DOHH2 (cell line): ENCODE measurements around the gene CCDC12.

Source experiments
- H3F3A ChIP-seq: fragments of 200-600 bp; sonication (generic), shearing (Covaris generic); 2 replicates; pipeline ENCODE4 v1.6.0; 2016; ENCODE audit warnings: antibody characterized with exemption, mild to moderate bottlenecking; ENCODE audit not compliant: control insufficient read depth, insufficient read depth
- H3K27ac ChIP-seq: fragments of 200-600 bp; sonication (generic); 2 replicates; pipeline ENCODE4 v1.5.1; 2014; ENCODE audit warnings: low read depth, mild to moderate bottlenecking, low read length, moderate library complexity
- H3K27me3 ChIP-seq: fragments of 200-600 bp; sonication (generic); 2 replicates; pipeline ENCODE4 v1.6.1; 2014; ENCODE audit warnings: mild to moderate bottlenecking, low read length, mixed read lengths; ENCODE audit not compliant: control insufficient read depth
- H3K36me3 ChIP-seq: fragments of 200-600 bp; sonication (generic); 2 replicates; pipeline ENCODE4 v1.6.1; 2014; ENCODE audit warnings: mild to moderate bottlenecking, low read length, moderate library complexity, mixed read lengths; ENCODE audit not compliant: control insufficient read depth
- H3K4me1 ChIP-seq: fragments of 200-600 bp; sonication (generic); 2 replicates; pipeline ENCODE4 v1.6.1; 2014; ENCODE audit warnings: mild to moderate bottlenecking, low read length, mixed read lengths; ENCODE audit not compliant: control insufficient read depth
- H3K4me2 ChIP-seq: fragments of 200-600 bp; sonication (generic); 2 replicates; pipeline ENCODE4 v1.6.0; 2014; ENCODE audit warnings: mild to moderate bottlenecking, low read length, moderate library complexity
- H3K4me3 ChIP-seq: fragments of 200-600 bp; sonication (generic); 2 replicates; pipeline ENCODE4 v1.5.1; 2014; ENCODE audit warnings: mild to moderate bottlenecking, low read length, mixed read lengths
- H3K79me2 ChIP-seq: fragments of 200-600 bp; sonication (generic); 2 replicates; pipeline ENCODE4 v1.6.1; 2014; ENCODE audit warnings: mild to moderate bottlenecking, low read length, mixed read lengths; ENCODE audit not compliant: control insufficient read depth
- H3K9me2 ChIP-seq: fragments of 200-600 bp; sonication (generic); replicated peaks from 2 replicates; pipeline ENCODE4 v1.6.1; 2014; ENCODE audit warnings: mild to moderate bottlenecking, low read length, mixed read lengths; ENCODE audit not compliant: control insufficient read depth
- H3K9me3 ChIP-seq: fragments of 200-600 bp; sonication (generic); 2 replicates; pipeline ENCODE4 v1.6.1; 2014; ENCODE audit warnings: antibody characterized with exemption, low read length, mixed read lengths; ENCODE audit not compliant: control insufficient read depth, insufficient read depth
- H4K20me1 ChIP-seq: fragments of 200-600 bp; sonication (generic); 2 replicates; pipeline ENCODE4 v1.6.0; 2014; ENCODE audit warnings: low read depth, mild to moderate bottlenecking, antibody characterized with exemption, low read length, moderate library complexity; ENCODE audit not compliant: control insufficient read depth, insufficient read depth
- CTCF ChIP-seq: fragments of 200-600 bp; sonication (generic); IDR thresholded peaks from one replicate; pipeline ENCODE4 v1.5.1; 2014; ENCODE audit warnings: antibody characterized with exemption, mild to moderate bottlenecking, low read depth, low read length; ENCODE audit not compliant: poor library complexity, severe bottlenecking
- EZH2phosphoT487 ChIP-seq: fragments of 200-600 bp; sonication (generic); IDR thresholded peaks from 2 replicates; pipeline ENCODE4 v1.6.1; 2017; ENCODE audit warnings: borderline replicate concordance, mild to moderate bottlenecking, antibody characterized with exemption, low read length, moderate library complexity, mixed read lengths

Gene CCDC12

GRCh38 chr3:46992231-46992630, 15.7 kb upstream of the CCDC12 start:
- Histone ChIP-seq H3K27me3 (no peaks in the 10 kb centered on the region), H3K27ac (no peak overlapping the region), H3F3A (0 out of 2 replicates have a peak, but pooled peaks cover 2% of the 10 kb centered on the region), H3K36me3 (no peaks in the 10 kb centered on the region; the same call in 1 of the 2 replicates), H3K79me2 (no peaks in the 10 kb centered on the region; the same call in 1 of the 2 replicates), H3K4me3 (no peak overlapping the region), H3K9me3 (no peaks in the 10 kb centered on the region), H3K4me1 (peaks cover 16% of the 10 kb centered on the region), H3K4me2 (no peak overlapping the region), H3K9me2 (no peaks in the 10 kb centered on the region), H4K20me1 (0 out of 2 replicates have a peak, but pooled peaks cover 4% of the 10 kb centered on the region)
- TF ChIP-seq CTCF (no peak), EZH2phosphoT487 (no peak)

- peaks cover 23% of the 10 kb centered on the region for H3K4me1 ChIP-seq
- H3K4me3 ChIP-seq, result no peak overlapping the region
- peaks cover 5% of the 10 kb centered on the region for H3K79me2 ChIP-seq
- no peak overlapping the region for H3K27ac ChIP-seq
- 0 out of 2 replicates have a peak, but pooled peaks cover 2% of the 10 kb centered on the region for H3F3A ChIP-seq
- no peaks in the 10 kb centered on the region for H3K9me2 ChIP-seq
- no peaks in the 10 kb centered on the region for H3K9me3 ChIP-seq
- no peak for TF ChIP-seq EZH2phosphoT487
- TF ChIP-seq CTCF, result no peak
- no peak overlapping the region for H3K4me2 ChIP-seq
- no peaks in the 10 kb centered on the region; the same call in 1 of the 2 replicates for H3K36me3 ChIP-seq
- 0 out of 2 replicates have a peak, but pooled peaks cover 4% of the 10 kb centered on the region for H4K20me1 ChIP-seq
- no peaks in the 10 kb centered on the region for H3K27me3 ChIP-seq
Observed at GRCh38 chr3:46991406-46992165, 15.0 kb upstream of the CCDC12 start.

- TF ChIP-seq CTCF (no peak), EZH2phosphoT487 (no peak)
- Histone ChIP-seq H3K9me3 (no peaks in the 10 kb centered on the region), H3K9me2 (no peaks in the 10 kb centered on the region), H3K27ac (no peak overlapping the region), H3K4me3 (no peak overlapping the region), H3F3A (0 out of 2 replicates have a peak, but pooled peaks cover 2% of the 10 kb centered on the region), H3K36me3 (peaks cover 2% of the 10 kb centered on the region; the same call in 1 of the 2 replicates), H3K4me1 (peaks cover 31% of the 10 kb centered on the region), H3K79me2 (peaks cover 13% of the 10 kb centered on the region), H3K27me3 (no peaks in the 10 kb centered on the region), H4K20me1 (0 out of 2 replicates have a peak, but pooled peaks cover 7% of the 10 kb centered on the region), H3K4me2 (no peak overlapping the region)
Observed at GRCh38 chr3:46990573-46991374, 14.2 kb upstream of the CCDC12 start.
